RWPE2 (cell line): ENCODE results near the gene SLC37A4.

ENCODE experiments used
- ATAC-seq: fragments of 200-7000 bp; cut with Tn5 transposase; 3 replicates; pipeline ENCODE4 v1.9.1; 2021; ENCODE audit warnings: low read depth
- DNase-seq: peaks from one replicate; pipeline ENCODE4 v3.0.0-alpha.2; 2020; ENCODE audit warnings: low spot score
- H3K27ac ChIP-seq: fragments of 450-650 bp; 2 replicates; pipeline ENCODE4 v1.5.1; 2017; ENCODE audit warnings: mild to moderate bottlenecking; ENCODE audit not compliant: poor library complexity, severe bottlenecking
- H3K27me3 ChIP-seq: fragments of 250-450 bp; sonication (Bioruptor Pico); 2 replicates; pipeline ENCODE4 v1.5.1; 2021; ENCODE audit warnings: mild to moderate bottlenecking, moderate library complexity; ENCODE audit not compliant: insufficient read depth, poor library complexity, severe bottlenecking
- H3K36me3 ChIP-seq: fragments of 250-450 bp; sonication (Bioruptor Pico); 2 replicates; pipeline ENCODE4 v1.5.1; 2020; ENCODE audit warnings: low read depth, mild to moderate bottlenecking, moderate library complexity
- H3K4me1 ChIP-seq: fragments of 250-450 bp; sonication (Bioruptor Pico); 2 replicates; pipeline ENCODE4 v1.5.1; 2021; ENCODE audit warnings: mild to moderate bottlenecking, moderate library complexity; ENCODE audit not compliant: insufficient read depth, poor library complexity, severe bottlenecking
- H3K4me3 ChIP-seq: fragments of 250-450 bp; sonication (Bioruptor Pico); 2 replicates; pipeline ENCODE4 v1.5.1; 2021; ENCODE audit warnings: mild to moderate bottlenecking, moderate library complexity; ENCODE audit not compliant: severe bottlenecking
- H3K9me3 ChIP-seq: fragments of 250-450 bp; sonication (Bioruptor Pico); 2 replicates; pipeline ENCODE4 v1.5.1; 2021; ENCODE audit warnings: mild to moderate bottlenecking, moderate library complexity; ENCODE audit not compliant: severe bottlenecking
- CTCF ChIP-seq: fragments of 450-650 bp; IDR thresholded peaks from one replicate; pipeline ENCODE4 v1.5.1; 2017; ENCODE audit warnings: mild to moderate bottlenecking, moderate library complexity; ENCODE audit not compliant: poor library complexity, severe bottlenecking

The SLC37A4 gene

GRCh38 chr11:119015054-119015611 lies 15.5 kb downstream of the SLC37A4 start:
- peak overlapping the region; percentile 82 for H3K27ac ChIP-seq
- no peaks in the 10 kb centered on the region for H3K9me3 ChIP-seq
- H3K36me3 ChIP-seq, result peaks cover 69% of the 10 kb centered on the region
- no peaks in the 10 kb centered on the region for H3K27me3 ChIP-seq
- ATAC-seq, result no peak
- no peak for DNase-seq
- H3K4me3 ChIP-seq, result no peak overlapping the region
- peaks cover 15% of the 10 kb centered on the region for H3K4me1 ChIP-seq
- TF ChIP-seq CTCF, result peak; percentile 40

- TF ChIP-seq CTCF, result no peak
- H3K27me3 ChIP-seq, result no peaks in the 10 kb centered on the region
- ATAC-seq, result no peak
- peaks cover 65% of the 10 kb centered on the region for H3K36me3 ChIP-seq
- no peaks in the 10 kb centered on the region for H3K9me3 ChIP-seq
- peaks cover 12% of the 10 kb centered on the region for H3K4me1 ChIP-seq
- no peak overlapping the region for H3K4me3 ChIP-seq
- no peak for DNase-seq
- peak overlapping the region; percentile 82 for H3K27ac ChIP-seq
These were observed 16.3 kb downstream of the SLC37A4 start for GRCh38 chr11:119014209-119014924.

- peaks cover 79% of the 10 kb centered on the region for H3K36me3 ChIP-seq
- no peaks in the 10 kb centered on the region for H3K9me3 ChIP-seq
- no peaks in the 10 kb centered on the region for H3K27me3 ChIP-seq
- TF ChIP-seq CTCF, result no peak
- no peak overlapping the region for H3K4me3 ChIP-seq
- H3K27ac ChIP-seq, result no peak overlapping the region
- DNase-seq (no peak), ATAC-seq (no peak)
- H3K4me1 ChIP-seq, result peaks cover 12% of the 10 kb centered on the region
These were observed 18.0 kb downstream of the SLC37A4 start for GRCh38 chr11:119012629-119013170.

- TF ChIP-seq CTCF, result no peak
- Histone ChIP-seq H3K9me3 (no peaks in the 10 kb centered on the region), H3K27me3 (no peaks in the 10 kb centered on the region), H3K4me3 (no peak overlapping the region), H3K4me1 (peaks cover 4% of the 10 kb centered on the region), H3K36me3 (peaks cover 79% of the 10 kb centered on the region), H3K27ac (no peak overlapping the region)
- ATAC-seq, result 0 out of 3 replicates have a peak, but pooled peaks have one; percentile 3
- DNase-seq, result no peak
These were observed 19.1 kb downstream of the SLC37A4 start for GRCh38 chr11:119011476-119012053.
